Panc1 (cell line): ENCODE measurements around the gene CHID1.

Source experiments
- POLR2AphosphoS5 ChIP-seq: IDR thresholded peaks from 2 replicates; pipeline ENCODE4 v1.6.1; 2012; ENCODE audit warnings: mild to moderate bottlenecking, low read depth, low read length, moderate library complexity
- SIN3A ChIP-seq: IDR thresholded peaks from 2 replicates; pipeline ENCODE4 v1.6.1; 2012; ENCODE audit warnings: low read depth, mild to moderate bottlenecking, low read length, moderate library complexity, borderline replicate concordance; ENCODE audit not compliant: insufficient read depth
- TCF7L2 ChIP-seq: IDR thresholded peaks from 2 replicates; pipeline ENCODE4 v1.6.1; 2011; ENCODE audit warnings: mild to moderate bottlenecking, low read depth, low read length, inconsistent platforms
- TF ChIP-seq, protein P1 (sequence below): fragments of 450-650 bp; IDR thresholded peaks from 2 replicates; pipeline ENCODE4 v1.5.1; 2017; ENCODE audit warnings: mild to moderate bottlenecking
- TF ChIP-seq, protein P2 (sequence below), 2 experiments: IDR thresholded peaks; 2 replicates each; pipeline ENCODE4 v1.6.1; 2011 to 2012; ENCODE audit warnings: low read depth in 2 of 2, control low read depth in 1 of 2, low read length in 1 of 2, mild to moderate bottlenecking in 1 of 2, moderate library complexity in 1 of 2; ENCODE audit not compliant: insufficient read depth in 1 of 2

DNA sequence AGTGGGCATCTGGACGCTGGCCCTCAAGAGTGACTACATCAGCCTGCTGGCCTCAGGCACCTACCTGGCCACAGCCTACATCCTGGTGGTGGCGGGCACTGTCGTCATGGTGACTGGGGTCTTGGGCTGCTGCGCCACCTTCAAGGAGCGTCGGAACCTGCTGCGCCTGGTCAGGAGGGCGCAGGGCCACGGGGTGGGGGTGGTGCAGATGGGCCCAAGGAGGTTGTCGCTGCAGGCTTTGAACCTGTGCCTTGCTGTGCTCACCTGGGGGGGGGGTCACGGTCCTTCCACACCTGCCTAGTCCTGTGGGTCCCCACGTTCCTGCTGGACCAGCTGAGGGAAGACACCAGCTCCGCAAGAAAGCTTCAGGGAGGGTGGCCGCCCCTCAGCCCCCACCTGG, 74.3 kb downstream of the CHID1 start:
- TF ChIP-seq, protein P1, sequence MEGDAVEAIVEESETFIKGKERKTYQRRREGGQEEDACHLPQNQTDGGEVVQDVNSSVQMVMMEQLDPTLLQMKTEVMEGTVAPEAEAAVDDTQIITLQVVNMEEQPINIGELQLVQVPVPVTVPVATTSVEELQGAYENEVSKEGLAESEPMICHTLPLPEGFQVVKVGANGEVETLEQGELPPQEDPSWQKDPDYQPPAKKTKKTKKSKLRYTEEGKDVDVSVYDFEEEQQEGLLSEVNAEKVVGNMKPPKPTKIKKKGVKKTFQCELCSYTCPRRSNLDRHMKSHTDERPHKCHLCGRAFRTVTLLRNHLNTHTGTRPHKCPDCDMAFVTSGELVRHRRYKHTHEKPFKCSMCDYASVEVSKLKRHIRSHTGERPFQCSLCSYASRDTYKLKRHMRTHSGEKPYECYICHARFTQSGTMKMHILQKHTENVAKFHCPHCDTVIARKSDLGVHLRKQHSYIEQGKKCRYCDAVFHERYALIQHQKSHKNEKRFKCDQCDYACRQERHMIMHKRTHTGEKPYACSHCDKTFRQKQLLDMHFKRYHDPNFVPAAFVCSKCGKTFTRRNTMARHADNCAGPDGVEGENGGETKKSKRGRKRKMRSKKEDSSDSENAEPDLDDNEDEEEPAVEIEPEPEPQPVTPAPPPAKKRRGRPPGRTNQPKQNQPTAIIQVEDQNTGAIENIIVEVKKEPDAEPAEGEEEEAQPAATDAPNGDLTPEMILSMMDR: no peak
- TF ChIP-seq POLR2AphosphoS5 (no peak), TCF7L2 (no peak), SIN3A (no peak)
- TF ChIP-seq, protein P2, sequence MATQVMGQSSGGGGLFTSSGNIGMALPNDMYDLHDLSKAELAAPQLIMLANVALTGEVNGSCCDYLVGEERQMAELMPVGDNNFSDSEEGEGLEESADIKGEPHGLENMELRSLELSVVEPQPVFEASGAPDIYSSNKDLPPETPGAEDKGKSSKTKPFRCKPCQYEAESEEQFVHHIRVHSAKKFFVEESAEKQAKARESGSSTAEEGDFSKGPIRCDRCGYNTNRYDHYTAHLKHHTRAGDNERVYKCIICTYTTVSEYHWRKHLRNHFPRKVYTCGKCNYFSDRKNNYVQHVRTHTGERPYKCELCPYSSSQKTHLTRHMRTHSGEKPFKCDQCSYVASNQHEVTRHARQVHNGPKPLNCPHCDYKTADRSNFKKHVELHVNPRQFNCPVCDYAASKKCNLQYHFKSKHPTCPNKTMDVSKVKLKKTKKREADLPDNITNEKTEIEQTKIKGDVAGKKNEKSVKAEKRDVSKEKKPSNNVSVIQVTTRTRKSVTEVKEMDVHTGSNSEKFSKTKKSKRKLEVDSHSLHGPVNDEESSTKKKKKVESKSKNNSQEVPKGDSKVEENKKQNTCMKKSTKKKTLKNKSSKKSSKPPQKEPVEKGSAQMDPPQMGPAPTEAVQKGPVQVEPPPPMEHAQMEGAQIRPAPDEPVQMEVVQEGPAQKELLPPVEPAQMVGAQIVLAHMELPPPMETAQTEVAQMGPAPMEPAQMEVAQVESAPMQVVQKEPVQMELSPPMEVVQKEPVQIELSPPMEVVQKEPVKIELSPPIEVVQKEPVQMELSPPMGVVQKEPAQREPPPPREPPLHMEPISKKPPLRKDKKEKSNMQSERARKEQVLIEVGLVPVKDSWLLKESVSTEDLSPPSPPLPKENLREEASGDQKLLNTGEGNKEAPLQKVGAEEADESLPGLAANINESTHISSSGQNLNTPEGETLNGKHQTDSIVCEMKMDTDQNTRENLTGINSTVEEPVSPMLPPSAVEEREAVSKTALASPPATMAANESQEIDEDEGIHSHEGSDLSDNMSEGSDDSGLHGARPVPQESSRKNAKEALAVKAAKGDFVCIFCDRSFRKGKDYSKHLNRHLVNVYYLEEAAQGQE (IDR thresholded peaks at IDR 0.05; ENCODE audit: insufficient read depth in 1 of 2, low read depth in 2 of 2, low read length in 1 of 2): no peak
